Raji (cell line): ENCODE measurements around the gene TENM3.

Experiments used
- POLR2A ChIP-seq: IDR thresholded peaks from 2 replicates; pipeline ENCODE4 v1.6.1; 2011; ENCODE audit warnings: low read depth, low read length, control low read depth; ENCODE audit not compliant: insufficient read depth

The TENM3 gene

DNA sequence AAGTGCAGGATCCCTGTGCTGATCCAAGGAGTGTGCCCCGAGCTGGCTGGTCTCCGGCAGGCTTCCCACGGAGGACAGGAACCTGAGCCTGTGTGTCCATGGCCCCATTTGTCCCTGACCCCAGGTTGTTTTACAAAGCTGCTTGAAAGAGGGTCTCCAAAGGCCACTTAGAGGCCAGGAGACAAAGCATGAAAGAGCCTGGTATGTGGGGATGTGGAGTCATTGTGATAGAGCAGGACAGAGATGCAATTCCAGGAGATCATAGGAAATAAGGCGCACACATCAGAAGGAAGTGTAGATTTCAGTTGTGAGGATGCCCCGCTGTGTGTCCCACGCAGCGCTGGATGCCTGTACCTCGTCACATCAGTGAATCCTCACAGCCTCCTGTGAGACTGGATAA is 48.0 kb downstream of the TENM3 start:
- TF ChIP-seq POLR2A: no peak

DNA sequence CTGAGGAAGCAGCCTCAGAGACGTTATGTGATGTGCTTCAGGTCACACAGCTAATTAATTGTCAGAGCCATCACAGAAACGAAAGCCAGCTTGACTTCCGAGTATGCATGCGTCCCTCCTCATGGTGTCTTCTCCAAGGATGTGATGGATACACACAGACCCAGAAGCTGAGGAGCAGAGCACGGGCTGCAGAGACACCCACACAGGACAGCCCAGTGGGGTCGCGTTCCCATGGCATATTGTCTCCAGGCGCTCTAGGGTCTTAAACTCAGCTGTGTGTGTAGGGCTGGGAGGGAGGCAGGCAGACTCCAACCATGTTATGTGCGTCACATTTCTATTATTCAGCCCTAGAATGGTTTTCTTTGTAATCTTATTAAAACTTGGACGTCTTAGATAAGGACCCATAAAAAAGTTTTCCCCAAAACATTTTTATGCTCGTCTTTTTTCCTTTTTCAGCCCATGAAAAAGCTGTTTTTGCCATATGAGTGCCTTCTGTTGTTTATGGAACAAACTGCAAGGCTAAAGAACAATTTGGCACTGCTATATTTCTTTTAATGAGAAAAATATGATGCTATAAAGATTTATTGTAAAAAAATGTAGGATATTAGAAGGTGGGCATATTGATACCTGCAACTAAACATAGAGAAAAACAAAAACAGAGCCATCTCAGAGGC is 48.5 kb downstream of the TENM3 start:
- TF ChIP-seq POLR2A: no peak

DNA sequence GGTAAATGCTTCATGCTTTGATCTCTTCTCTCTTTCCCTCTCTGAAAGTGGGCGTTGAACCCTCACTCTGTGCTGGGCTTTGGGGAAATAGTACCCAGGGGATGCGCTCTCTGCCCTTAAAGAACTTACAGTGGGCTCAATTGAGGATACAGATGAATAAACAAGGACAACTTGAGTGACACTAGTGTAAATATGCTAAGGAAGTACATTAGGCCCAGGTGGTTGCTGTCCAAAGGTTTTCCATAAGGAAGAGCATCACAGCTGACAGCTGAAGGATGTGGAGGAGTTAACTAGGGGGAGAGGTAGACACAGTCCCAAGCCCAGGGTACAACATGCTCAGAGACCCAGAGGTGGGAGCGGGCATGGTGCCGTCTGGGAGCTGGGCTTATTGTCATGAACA is 49.4 kb downstream of the TENM3 start:
- no peak for TF ChIP-seq POLR2A

DNA sequence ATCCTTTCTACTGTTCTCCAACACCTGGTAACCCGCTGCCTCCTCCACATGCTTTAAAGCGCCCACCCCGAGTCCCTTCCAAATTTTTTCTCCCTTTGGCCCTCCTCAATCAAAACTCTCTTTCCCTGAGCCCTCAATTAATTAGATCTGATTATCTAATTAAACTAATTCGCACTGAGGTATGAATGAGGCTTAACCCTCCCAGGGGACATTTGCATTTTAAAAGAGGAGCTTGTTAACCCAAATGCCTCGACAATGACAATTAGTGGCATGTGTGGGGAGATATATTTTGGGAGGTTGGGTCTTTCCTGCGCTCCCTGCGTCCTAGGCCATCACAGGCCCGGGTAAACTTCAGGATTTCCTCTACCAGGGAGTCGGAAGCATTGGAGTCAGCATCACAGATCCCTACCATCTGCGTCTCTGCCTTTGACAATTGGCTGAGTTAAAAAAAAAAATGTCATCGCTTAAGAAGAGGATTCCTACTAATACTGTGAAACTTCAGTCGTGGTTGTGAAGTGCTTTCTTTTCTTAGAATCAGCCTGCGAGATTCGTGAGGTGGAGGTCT is 50.6 kb downstream of the TENM3 start:
- TF ChIP-seq POLR2A: no peak

DNA sequence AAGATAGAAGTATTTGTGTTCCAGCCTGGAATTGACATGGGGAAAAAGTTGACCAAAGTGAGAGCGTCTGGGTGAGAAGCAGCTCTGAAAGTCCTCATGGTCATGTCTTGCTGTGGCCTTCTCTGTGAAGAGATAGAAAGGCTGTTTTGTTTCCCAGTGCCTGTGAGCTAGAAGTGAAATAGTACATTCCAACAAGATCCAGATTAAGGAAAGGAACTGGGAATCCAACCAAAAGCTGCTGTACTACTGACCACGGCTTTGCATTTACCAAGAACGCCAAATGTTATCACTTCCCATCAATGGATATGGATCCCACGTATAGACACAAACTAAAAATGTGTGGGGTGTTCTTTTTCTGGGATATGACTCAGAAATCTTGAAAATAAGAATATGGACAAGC is 51.2 kb downstream of the TENM3 start:
- no peak for TF ChIP-seq POLR2A

DNA sequence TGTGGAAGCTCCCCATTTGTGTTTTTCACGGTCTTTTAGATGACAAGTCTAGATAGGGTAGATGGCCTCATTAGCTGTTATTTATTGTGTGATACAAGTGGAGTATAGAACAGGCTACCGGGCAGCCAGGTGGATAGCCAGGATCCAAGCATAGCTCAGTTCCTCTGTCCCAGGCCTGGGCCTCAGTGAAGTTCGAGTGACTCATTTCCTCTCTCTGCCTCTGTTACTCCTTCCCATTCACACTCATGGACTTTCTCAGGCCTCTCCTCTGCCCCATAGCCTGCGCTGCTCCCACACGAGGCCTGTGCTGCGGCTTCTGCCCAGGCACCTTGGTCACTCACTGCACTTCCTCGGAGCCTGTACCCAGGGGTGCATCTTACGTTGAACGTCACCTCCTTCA is 54.5 kb downstream of the TENM3 start:
- TF ChIP-seq POLR2A: no peak

DNA sequence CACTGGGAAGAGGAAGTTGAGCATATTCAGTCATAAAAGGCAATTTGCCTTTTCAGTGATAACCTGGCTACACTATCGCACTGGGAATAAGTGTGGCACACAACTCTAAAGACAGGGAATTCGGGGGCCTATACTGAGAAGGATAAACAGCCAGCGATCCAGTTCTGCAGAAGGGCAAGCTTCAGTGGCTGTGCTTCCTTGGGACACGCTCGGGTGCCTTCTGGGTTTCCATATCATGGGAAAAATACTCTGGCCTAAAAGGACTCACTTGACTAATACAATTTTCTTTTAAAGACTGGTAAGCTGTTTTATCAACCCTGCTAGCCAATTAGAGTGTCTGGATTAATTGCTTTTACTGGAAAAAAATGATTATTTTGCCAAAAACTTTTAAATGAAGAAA is 58.5 kb downstream of the TENM3 start:
- no peak for TF ChIP-seq POLR2A

DNA sequence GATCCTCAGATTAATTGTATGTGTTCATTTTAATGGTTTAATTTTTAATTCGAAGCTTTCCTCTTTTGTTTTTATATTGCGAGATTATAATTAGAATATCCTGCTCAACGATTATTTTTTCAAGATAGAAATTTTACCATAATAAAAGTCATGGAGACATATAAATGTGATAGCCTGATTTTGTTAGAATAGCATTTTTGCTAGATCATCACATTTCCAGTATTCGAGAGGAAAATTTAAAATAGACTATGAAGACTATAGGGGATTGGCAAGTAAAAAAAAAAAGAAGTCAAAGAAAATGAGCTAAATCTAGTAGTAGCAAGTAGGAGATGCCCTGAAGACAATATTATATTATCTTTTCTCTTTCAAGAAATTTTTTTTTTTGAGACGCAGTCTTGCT is 60.6 kb downstream of the TENM3 start:
- no peak for TF ChIP-seq POLR2A

DNA sequence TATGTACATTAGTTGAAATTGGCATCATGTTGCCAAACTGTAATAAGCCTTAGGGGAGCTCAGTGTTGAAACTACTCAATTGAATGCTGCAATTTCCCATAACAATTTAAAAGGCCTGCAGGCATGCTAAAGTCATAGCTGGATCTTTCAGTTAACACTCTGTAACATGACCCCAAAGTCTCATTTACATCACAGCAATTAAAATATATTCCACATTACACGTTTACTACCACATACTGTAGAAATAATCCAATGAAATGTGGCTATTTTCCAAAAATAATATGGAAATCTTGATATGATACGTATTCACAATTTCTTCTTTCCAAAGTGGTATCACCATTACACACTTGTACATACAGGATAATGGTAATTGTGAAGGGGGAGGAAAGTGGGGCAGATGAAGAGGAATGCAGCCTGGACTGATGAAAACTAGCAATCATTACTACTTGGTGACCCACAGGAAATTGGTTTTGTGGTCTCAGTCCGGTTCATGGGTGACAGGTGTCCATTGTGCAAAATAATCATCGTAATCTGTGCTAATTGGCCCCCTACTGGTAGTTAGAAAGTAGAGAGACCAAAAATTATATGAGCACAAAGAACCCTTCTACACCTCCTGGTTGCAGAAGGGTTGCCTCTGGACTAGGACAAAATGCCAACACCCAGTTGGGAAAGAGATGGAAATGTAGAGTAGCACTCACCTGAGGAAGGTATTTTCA is 63.7 kb downstream of the TENM3 start:
- no peak for TF ChIP-seq POLR2A

DNA sequence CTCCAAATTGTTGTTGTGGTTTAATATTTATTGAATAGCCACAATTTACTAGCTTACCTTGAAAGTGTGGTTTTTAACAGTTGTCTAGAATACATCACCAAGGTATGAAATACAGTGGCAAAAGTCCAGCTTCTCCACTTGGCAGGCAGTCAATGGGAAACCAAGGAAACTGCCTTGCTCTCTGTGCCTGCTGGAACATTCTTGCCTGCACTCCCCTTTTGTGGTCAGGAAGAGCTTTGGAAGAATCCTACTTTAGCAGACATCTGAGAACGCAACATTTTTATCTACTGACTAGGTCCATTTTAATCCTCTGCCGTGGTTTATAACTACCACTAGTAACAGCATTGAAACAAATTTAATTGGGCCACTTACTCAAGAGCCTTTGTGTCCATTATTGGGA is 64.5 kb downstream of the TENM3 start:
- TF ChIP-seq POLR2A: no peak

DNA sequence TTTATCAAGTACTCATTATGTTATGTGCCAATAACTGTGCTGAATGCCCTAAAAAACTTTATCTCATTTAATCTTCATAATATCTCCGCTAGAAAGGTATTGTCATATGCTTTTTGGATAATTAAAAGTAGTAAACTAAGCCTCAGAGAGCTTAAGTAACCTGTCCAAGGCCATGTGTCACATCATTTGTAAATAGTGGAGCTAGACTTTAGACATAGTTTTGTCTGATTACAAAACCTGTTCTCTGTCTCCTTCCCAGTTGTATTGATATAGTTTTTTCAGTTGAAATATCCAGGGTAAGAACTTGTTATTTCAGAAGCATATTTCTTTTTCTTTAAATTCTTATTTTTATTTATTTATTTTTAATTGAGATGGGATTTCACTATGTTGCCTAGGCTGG is 66.7 kb downstream of the TENM3 start:
- TF ChIP-seq POLR2A: no peak

DNA sequence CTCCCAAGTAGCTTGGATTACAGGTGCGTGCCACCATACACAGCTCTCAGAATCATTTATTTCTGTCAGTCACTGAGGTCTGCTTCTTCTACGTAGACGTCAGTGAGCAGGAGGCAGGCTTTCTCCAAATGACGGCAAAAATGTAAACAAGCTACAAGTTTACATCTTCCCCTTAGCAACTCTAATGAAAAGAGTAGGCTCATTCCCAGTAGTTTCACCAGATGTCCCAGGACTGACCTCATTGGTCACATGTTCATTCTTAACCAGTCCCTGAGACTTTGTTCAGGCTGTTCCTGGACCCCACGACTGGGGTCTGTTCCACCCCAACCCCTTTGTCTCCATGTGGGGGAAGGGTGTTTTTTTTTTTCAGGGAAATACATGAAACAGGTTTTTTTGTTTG is 67.1 kb downstream of the TENM3 start:
- no peak for TF ChIP-seq POLR2A

DNA sequence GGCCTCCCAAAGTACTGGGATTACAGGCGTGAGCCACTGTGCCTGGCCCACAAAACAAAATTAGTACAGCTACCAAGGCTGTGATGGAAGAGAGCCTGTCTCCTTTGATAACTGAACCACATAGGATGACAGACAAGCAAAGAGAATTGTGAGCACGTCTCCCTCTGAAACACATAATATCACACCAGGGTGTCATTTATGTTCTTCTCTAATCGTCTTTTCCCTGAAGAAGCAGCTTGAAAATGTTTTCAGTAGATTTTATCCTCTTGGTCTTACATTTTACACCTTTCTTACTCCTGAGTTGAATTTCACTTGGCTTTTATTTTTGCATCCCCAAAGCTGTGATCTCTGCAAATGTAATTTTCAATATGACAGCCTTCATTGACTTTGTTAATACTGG is 67.8 kb downstream of the TENM3 start:
- no peak for TF ChIP-seq POLR2A

DNA sequence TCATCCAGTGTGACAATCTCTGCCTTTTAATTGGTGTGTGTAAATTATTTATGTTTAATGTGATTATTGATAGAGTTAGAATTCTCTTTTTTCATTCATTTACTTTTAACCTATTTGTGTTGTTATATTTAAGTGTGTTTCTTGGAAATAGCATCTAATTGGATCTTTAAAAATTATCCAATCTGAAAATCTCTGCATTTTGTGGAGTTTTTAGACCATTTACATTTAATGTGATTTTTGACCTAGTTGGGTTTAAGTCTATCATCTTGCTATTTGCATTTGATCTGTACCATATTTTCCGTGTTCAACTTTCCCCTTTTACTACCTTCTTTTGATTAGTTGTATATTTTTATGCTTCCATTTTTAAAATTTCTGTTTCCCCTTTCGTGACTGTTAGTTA is 71.3 kb downstream of the TENM3 start:
- no peak for TF ChIP-seq POLR2A

DNA sequence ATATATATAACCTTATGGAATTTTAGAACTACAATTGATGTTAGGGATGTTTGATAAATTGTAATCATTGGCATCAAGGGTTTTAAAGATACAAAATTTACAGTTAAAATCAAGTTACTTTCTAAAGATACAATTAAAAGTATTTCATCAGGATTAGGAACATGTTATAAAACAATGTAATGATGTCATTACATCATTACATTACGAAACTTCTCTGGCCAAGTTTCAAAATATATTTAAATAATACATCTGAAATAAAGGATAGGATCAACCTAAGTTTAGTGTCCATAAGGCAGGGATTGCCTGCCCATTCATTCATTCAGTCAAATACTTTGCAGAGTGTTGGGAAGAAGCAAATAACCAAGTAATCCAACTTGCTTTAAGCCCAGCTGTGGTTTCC is 75.1 kb downstream of the TENM3 start:
- no peak for TF ChIP-seq POLR2A

DNA sequence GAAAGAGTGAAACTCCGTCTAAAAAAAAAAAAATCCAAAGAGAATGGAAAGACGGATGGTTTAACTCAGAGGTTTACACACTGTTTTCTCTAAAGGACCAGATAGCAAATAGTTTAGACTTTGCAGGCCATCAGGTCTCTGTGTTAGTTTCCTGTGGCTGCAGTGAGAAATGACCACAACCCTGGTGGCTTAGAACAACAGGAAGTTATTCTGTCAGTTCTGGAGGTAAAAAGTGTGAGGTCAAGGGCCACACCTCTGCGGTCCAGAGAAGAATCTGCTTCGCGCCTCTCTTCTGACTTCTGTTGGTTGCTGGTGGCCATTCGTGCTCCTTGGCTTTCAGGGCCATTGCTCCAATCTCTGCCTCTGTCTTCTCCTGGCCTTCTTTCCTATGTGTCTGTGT is 76.9 kb downstream of the TENM3 start:
- TF ChIP-seq POLR2A: no peak
